ENCODE results near the gene CPB2.

The CPB2 gene

DNA sequence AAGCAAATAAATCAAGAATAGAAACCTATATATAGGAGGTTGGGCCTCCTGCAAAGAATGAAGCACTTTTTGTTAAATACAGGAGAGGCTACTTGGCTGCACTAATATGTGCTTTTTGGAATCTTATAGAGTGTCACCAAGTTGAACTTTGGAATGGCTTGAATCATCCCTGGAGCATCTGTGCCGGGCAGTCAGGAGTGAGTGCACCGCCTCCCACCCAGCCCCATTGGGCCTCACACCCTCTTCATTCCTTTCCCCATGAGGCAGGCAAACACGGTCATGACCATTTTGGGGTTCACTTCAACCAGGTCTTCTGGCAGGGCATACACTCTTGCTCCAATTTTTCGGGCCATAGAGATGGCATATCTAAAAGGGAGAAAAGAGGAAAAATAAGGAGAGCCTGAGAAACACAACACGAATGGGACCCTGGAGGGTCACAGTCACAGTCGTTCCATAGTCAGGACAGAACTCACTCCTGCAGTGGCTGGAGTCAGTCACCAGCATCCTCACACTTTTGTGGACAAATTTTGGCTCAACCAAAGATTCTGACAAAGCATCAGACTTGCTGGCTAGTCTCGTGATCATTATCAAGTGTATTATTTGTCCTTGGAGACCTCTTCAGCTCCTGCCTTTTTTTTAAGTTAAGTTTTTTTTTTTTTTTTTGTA lies 22.7 kb upstream of the CPB2 start:
- DNase-seq (ENCODE audit: low spot score), result no peak

DNA sequence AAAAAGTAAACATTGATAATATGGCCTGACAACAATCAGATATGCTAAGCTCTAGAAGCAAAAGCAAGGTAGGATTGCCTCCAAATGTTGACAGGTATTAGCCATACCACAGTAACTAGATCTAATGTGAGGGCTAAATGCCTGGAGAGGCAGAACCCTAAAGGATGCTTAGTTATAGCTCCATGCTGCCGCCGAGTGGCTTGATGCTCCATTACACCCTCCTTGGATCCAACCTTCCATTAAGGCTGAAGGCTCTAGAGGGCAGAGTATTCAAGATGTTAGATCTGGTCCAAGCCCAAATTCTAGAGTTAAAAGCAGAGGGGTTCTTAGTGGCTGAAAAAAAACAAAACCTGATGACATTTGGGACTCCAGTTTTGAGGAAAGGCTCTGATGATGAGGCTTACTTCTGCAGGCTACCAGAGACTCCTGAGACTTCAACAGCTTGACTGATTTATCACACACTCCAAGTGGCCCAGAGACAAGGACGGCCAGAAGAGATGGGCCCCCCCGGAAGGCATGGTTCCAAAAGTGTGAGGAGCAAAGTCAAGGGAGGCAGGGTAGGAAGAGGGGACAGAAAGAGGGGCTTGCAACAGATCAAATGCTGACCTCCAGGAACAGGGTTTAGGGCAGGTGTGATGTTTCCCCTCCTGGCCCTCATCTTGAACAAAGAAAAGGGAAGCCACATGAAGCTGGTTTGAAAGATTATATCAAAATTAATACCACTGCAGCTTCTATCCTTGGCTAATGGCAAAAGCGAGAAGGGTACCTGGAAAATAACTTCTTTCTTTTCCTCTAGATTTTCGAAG lies 21.9 kb upstream of the CPB2 start:
- DNase-seq (ENCODE audit: low spot score), result peak; percentile 80

- DNase-seq (ENCODE audit: low spot score), result no peak
Observed at GRCh38 chr13:46126056-46126455, 21.2 kb upstream of the CPB2 start.

- DNase-seq (ENCODE audit: low spot score), result no peak
Observed at GRCh38 chr13:46124967-46125933, 20.4 kb upstream of the CPB2 start.

- DNase-seq (ENCODE audit: low spot score), result no peak
Observed at GRCh38 chr13:46124531-46124966, 19.7 kb upstream of the CPB2 start.

- DNase-seq (ENCODE audit: low spot score), result no peak
Observed at GRCh38 chr13:46122304-46122703, 17.5 kb upstream of the CPB2 start.

GRCh38 chr13:46121597-46122163 lies 16.8 kb upstream of the CPB2 start:
- DNase-seq (ENCODE audit: low spot score), result no peak

DNA sequence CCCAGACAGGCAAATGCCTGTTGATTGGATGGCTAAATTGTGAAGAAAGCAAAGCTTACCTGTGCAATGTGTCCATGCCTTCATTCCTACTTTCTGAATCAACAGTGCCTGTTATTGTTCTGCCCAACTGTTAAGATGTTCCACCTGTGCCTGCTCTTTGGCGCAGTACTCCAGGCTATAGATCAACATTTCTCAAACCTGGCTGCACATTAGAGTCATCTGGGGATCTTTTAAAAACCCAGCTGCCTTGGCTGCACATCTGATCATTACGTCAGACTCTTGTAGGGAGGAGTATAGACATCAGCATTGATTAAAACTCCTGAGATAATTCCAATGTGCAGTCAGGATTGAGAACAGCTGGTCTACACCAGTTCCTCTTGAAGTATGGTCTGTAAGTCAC lies 16.2 kb upstream of the CPB2 start:
- no peak for DNase-seq (ENCODE audit: low spot score)

GRCh38 chr13:46119883-46120614 lies 15.2 kb upstream of the CPB2 start:
- peak; percentile 10 for DNase-seq (ENCODE audit: low spot score)

GRCh38 chr13:46116653-46117502 lies 12.0 kb upstream of the CPB2 start:
- no peak for DNase-seq (ENCODE audit: low spot score)

- DNase-seq (ENCODE audit: low spot score), result no peak
Observed at GRCh38 chr13:46114613-46115012, 9.8 kb upstream of the CPB2 start.

DNA sequence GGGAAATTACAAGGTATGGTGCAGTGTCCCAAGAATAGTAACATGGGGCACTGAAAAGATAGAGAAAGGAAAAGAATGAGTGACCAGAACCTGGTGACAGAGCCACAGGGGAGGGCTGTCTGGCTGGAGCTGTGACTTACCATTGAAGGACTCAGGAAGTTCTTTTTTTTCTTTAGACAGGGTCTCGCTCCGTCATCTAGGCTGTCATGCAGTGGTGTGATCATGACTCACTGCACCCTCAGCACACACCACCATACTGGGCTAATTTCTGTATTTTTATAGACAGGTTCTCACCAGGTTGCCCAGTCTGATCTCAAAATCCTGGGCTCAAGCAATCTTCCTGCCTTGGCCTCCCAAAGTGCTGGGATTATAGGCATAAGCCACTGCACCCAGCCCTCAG lies 8.8 kb upstream of the CPB2 start:
- DNase-seq (ENCODE audit: low spot score), result no peak

- DNase-seq (ENCODE audit: low spot score), result no peak
Observed at GRCh38 chr13:46111151-46111550, 6.3 kb upstream of the CPB2 start.

GRCh38 chr13:46109451-46109850 lies 4.6 kb upstream of the CPB2 start:
- DNase-seq (ENCODE audit: low spot score), result no peak

GRCh38 chr13:46106839-46107371 lies 2.1 kb upstream of the CPB2 start:
- no peak for DNase-seq (ENCODE audit: low spot score)

DNA sequence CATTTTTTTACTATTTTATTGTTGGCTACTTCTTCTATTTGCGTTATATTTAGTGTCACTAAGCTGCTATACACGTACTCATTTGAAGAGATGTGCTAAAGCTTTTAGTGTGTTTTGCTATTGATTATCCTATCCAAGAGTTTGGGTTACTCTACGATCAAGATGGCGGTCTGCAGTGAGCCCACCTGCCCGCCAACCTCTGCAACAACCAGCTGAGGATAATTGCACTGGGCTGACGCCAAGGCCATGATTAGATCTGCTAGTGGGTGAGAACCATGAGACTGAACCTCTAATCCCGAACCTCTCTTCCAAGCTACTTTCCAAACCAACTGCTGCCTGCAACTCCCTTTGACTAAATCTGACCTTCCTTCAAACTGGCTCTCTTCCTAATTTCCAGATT lies 1.8 kb downstream of the CPB2 start:
- DNase-seq (ENCODE audit: low spot score), result no peak

DNA sequence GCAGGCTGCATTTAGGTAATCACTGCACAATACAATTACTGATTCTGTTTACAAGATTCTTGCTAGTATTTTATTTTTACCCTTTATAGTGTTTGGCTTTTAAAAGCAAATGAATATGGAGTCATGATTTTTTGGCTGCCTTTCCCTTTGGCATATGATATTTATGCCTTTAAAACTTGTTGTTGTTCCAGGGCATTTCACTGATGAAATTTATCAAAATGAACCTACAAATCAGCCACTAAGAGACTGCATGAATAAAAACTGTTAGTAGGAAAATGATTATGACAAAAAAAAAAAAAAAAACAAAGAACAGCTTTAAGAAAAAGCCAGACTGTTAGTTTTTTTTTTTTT lies 2.6 kb downstream of the CPB2 start:
- no peak for DNase-seq (ENCODE audit: low spot score)

DNA sequence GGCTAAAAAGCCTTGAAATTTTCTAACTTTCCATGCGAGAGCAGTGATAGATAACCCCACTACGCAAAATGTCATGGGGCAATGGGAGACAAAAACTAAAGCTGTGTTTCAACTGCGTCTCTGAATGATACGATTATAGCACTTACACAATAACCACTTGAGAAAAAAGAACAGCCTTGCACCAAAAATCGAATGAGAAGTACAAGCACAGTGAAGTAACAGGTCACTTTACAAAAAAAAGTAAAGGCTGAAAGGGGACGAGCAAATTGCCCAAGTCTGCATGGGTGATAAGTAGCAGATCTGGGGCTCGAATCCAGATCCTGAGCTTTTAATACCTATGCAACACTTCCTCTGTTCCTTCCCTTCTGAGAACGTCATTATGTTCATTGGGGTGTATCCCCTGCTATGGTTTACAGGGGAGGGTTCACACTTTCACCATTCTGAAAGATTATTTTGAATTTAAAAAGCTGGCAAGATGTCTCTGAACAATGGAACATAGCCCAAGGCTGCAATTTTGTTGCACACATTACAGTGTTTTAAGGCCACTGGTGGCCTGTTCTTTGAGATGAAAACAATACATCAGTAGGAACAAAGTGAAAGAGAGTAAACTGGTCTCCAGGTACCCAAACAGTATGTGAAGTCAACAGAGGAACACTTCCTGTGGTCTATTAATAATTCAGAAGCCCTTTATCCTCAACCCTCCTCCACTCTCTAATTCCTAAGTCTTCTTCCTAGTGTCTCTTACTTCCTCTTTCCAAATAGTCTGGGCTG lies 3.2 kb downstream of the CPB2 start:
- no peak for DNase-seq (ENCODE audit: low spot score)

- DNase-seq (ENCODE audit: low spot score), result no peak
Observed at GRCh38 chr13:46101002-46101401, 3.8 kb downstream of the CPB2 start.

Measured in SK-N-DZ (cell line).